Midbrain (tissue), 1 donor: ENCODE measurements around the gene PGM3.
"Not testable (repeated sequence)": the region's sequence is repeated elsewhere in the genome, so short reads cannot be mapped to it uniquely, and the experiment has no call there.

Experiments used
- DNase-seq: peaks from one replicate; lab custom pipeline; 2025; lab: John Stamatoyannopoulos, UW

The PGM3 gene

GRCh38 chr6:83192871-83193746 is at the start of gene PGM3, which contains the start of gene RWDD2A:
Gene PGM3, minus strand, starts transcription at chr6:83193265. Its CDS starts 2,253 bp downstream, at chr6:83191012.
Gene RWDD2A, plus strand, starts transcription at chr6:83193357. Its CDS starts 1,095 bp downstream, at chr6:83194452.
- DNase-seq: peak; percentile 93

GRCh38 chr6:83231146-83231545 is 38.1 kb upstream of the PGM3 start:
- no peak for DNase-seq

- DNase-seq: no peak
Measured at GRCh38 chr6:83226517-83226916, 33.5 kb upstream of the PGM3 start.

- DNase-seq: peak; percentile 63
Measured at GRCh38 chr6:83221889-83222479, 28.9 kb upstream of the PGM3 start.

GRCh38 chr6:83221276-83221675 is 28.2 kb upstream of the PGM3 start:
- DNase-seq: no peak

GRCh38 chr6:83220121-83220520 is 27.1 kb upstream of the PGM3 start:
- DNase-seq: no peak

- DNase-seq: no peak
Measured at GRCh38 chr6:83218646-83219045, 25.6 kb upstream of the PGM3 start.

- DNase-seq: no peak
Measured at GRCh38 chr6:83216806-83217205, 23.7 kb upstream of the PGM3 start.

- DNase-seq: peak; percentile 85
Measured at GRCh38 chr6:83215131-83216047, 22.3 kb upstream of the PGM3 start.

- DNase-seq: no peak
Measured at GRCh38 chr6:83202031-83202430, 9.0 kb upstream of the PGM3 start.

- no peak for DNase-seq
Measured at GRCh38 chr6:83199863-83200225, 6.8 kb upstream of the PGM3 start.

GRCh38 chr6:83199173-83199862 is 6.3 kb upstream of the PGM3 start:
- DNase-seq: no peak

GRCh38 chr6:83198486-83199172 is 5.6 kb upstream of the PGM3 start:
- no peak for DNase-seq

- peak; percentile 38 for DNase-seq
Measured at GRCh38 chr6:83193747-83194566, 892 bp upstream of the PGM3 start.

GRCh38 chr6:83192456-83192855 is 609 bp downstream of the PGM3 start:
- no peak for DNase-seq

- DNase-seq: not testable (repeated sequence)
Measured at GRCh38 chr6:83191974-83192373, 1.1 kb downstream of the PGM3 start.

- no peak for DNase-seq
Measured at GRCh38 chr6:83190626-83191025, 2.4 kb downstream of the PGM3 start.

GRCh38 chr6:83188501-83188900 is 4.6 kb downstream of the PGM3 start:
- no peak for DNase-seq

- DNase-seq: no peak
Measured at GRCh38 chr6:83185096-83185495, 8.0 kb downstream of the PGM3 start.
